GM19372 (cell line): ENCODE results near the gene CACNG7.

Experiments
- ATAC-seq: cut with Tn5 transposase; IDR thresholded peaks from one replicate; pipeline ENCODE4 v1.9.1; 2021; ENCODE audit warnings: mild to moderate bottlenecking, low read depth, moderate library complexity; ENCODE audit not compliant: unreplicated experiment

CACNG7 gene

DNA sequence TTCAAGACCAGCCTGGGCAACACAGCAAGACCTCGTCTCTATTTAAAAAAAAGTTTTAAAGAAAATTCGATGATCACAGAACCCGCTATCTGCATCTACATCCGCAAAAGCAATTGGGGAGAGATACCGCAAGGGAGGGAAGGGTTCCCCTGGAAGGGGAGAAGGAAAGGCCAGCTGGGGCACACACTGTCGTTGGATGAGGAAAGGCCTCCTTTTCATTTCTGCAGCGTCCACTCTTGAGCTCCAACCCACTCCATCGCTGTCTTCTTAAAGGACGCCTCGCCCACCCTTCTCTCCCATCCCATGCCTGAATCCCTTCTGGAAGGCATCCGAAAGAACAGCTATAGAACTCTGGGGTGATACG, 30.3 kb upstream of the CACNG7 start:
- ATAC-seq = no peak

GRCh38 chr19:53879140-53880081, 29.7 kb upstream of the CACNG7 start:
- ATAC-seq = no peak

- ATAC-seq = no peak
These were observed 28.2 kb upstream of the CACNG7 start for GRCh38 chr19:53880711-53881481.

- no peak for ATAC-seq
These were observed 27.3 kb upstream of the CACNG7 start, which contains the start of gene PRKCG for GRCh38 chr19:53881482-53882390. Gene PRKCG, plus strand, starts transcription at chr19:53882197. Its CDS starts 298 bp downstream, at chr19:53882495.

DNA sequence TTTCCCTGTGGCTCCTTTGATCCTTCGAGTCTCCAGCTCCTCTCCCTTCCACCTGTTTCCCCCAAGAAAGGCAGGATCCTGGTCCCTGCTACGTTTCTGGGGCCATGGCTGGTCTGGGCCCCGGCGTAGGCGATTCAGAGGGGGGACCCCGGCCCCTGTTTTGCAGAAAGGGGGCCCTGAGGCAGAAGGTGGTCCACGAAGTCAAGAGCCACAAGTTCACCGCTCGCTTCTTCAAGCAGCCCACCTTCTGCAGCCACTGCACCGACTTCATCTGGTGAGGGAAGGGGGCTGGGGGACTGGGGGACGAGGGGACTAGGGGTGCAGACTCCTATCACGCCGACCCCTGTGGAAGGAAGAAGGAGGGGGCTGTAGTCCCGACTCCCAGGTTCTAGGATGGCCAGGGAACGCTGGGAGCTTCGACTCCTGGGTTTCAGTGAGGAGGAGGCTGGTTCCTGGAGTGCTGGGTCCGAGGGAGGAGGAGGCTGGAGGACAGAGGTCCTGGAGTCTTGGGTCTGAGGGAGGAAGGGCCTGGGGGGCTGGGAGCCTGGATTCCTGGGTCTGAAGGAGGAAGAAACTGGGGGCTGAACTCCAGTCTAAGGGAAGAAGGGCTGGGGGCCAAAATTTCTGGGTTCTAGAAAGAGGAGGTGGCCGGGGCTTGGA, 26.6 kb upstream of the CACNG7 start:
- no peak for ATAC-seq

GRCh38 chr19:53883231-53883661, 25.8 kb upstream of the CACNG7 start:
- ATAC-seq = no peak

DNA sequence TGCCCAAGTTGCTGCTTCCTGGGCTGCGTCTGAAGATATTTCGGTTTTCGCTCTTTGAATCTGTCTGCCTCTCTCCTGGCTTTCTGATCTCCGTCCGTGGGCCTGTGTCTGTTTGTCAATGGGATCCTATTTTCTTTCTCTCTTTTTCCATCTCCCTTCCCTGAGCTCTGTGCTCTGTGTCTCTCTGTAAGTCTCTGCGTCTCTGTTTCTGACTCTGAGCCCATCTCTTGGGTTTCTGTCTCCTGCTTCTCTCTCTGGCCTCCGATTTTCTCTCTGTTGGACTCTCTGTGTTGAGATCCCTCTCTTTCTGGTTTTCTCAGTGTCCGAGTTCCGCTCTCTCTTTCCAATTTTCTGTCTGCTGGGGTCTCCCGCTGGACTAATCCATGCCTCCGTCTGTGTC, 25.3 kb upstream of the CACNG7 start:
- ATAC-seq = no peak

- no peak for ATAC-seq
These were observed 24.8 kb upstream of the CACNG7 start for GRCh38 chr19:53884256-53884655.

DNA sequence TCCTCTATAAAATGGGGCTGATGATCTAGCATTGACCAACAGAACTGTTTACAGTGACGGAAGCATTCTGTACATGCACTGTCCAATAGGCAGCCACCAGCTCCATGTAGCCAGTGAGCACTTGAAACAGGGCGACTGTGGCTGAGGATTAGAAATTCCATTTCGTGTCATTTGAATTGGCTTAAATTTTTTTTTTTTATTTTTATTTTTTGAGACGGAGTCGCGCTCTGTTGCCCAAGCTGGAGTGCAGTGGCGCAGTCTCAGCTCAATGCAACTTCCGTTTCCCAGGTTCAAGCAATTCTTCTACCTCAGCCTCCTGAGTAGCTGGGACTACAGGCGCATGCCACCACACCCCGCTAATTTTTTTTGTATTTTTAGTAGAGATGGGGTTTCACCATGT, 24.0 kb upstream of the CACNG7 start:
- no peak for ATAC-seq

- no peak for ATAC-seq
These were observed 16.6 kb upstream of the CACNG7 start for GRCh38 chr19:53892301-53892980.

DNA sequence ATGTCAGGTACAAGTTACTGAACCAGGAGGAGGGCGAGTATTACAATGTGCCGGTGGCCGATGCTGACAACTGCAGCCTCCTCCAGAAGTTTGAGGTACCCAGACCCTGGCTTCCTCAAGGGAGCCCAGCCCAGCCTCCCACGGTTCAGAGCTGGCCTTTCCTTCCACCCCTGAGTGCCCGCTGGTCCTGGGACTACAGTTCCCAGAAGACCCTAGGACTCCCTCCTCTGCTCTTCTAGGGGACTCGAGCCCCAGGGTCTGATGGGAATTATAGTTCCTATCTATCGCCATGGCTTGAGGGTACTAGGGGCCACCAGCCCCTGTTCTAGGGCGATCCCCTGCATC, 16.1 kb upstream of the CACNG7 start:
- ATAC-seq = no peak

DNA sequence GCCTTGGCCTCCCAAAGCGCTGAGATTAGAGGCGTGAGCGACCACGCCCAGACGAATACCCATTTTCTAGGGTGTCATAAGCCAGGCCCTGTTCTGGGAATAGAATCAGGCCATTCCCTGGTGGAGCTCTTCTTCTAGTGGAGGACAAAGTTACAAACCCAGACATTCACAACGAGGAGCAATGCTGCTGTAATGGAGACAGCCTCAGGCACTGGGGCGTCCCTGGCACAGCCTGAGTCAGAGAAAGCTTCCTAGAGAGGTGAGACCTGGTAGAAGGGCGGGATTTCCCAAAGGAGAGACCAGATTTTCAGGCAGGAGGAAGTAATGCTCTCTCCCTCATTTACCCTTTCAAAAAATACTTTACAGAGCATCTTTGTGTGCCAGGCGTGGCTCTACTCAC, 14.4 kb upstream of the CACNG7 start:
- ATAC-seq = no peak

GRCh38 chr19:53896682-53897081, 12.4 kb upstream of the CACNG7 start:
- ATAC-seq = no peak

DNA sequence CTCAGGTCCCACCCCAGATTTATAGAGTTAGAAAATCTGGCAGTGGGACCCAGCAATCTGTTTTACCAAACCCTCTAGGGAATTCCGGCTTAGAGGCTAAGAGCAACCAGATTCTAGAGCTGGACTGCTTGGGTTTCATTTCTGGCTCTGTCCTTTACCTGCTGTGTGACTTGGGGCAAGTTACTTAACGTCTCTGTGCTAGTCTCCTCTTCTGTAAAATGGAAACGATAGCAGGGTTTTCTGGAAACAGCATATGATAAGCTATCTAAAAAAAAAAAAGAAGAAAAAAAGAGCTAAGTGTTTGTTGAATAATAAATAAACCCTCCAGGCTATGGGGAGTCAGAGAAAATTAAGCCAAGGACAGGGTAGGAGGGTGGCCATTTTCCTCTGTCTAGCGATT, 11.6 kb upstream of the CACNG7 start:
- no peak for ATAC-seq

GRCh38 chr19:53898166-53898565, 10.9 kb upstream of the CACNG7 start:
- no peak for ATAC-seq

DNA sequence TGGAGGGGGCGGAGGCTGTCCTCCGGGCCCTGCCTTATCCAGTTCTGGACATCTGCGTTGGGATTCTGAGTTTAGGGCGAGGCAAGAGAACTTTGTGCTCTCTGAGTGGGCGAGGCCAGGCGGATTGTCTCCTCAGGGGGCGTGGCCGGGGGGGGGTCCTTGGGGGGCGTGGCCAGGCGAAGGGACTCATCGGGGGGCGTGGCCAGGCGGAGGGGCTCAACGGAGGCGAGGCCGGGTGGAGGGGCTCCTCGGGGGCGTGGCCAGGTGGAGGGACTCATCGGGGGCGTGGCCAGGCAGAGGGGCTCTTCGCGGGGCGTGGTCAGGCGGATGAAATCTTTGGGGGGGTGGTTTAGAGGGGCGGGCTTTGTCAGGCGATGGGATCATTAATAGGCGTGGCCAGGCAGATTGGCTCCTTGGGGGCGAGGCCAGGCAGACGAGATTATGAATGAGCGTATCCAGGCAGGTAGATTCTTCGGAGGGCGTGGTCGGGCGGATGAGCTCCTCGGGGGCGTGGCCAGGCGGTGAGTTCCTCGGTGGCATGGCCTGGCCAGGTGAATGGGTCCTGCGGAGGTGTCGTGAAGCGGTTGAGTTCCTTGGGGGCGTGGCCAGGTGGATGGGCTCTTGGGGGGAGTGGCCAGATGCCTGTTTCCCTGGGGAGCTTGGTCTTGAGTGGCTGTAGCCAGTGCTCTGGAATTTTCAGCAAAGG, 10.3 kb upstream of the CACNG7 start:
- no peak for ATAC-seq

DNA sequence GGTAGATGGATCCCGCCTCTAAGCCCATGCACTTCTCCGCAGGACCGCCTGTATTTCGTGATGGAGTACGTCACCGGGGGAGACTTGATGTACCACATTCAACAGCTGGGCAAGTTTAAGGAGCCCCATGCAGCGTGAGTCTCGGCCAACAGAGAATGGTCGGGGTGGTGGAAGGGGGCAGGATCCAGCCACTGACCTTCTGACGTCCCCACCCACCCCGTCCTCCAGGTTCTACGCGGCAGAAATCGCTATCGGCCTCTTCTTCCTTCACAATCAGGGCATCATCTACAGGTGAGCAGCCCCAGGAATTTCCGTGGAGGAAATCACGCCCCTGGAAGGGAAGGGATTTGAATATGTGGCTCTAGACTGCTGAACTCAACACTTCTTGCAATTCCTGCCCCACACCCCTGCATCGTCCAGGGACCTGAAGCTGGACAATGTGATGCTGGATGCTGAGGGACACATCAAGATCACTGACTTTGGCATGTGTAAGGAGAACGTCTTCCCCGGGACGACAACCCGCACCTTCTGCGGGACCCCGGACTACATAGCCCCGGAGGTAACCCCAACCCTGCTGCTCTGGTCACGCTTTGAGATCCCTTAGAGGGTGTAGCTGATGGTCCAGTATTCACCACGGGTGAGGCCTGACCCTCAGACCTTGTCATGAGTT, 8.8 kb upstream of the CACNG7 start:
- ATAC-seq = no peak

GRCh38 chr19:53903055-53903680, 5.9 kb upstream of the CACNG7 start:
- ATAC-seq = no peak
